Measurements from ENCODE around the gene HECTD4.

DNA sequence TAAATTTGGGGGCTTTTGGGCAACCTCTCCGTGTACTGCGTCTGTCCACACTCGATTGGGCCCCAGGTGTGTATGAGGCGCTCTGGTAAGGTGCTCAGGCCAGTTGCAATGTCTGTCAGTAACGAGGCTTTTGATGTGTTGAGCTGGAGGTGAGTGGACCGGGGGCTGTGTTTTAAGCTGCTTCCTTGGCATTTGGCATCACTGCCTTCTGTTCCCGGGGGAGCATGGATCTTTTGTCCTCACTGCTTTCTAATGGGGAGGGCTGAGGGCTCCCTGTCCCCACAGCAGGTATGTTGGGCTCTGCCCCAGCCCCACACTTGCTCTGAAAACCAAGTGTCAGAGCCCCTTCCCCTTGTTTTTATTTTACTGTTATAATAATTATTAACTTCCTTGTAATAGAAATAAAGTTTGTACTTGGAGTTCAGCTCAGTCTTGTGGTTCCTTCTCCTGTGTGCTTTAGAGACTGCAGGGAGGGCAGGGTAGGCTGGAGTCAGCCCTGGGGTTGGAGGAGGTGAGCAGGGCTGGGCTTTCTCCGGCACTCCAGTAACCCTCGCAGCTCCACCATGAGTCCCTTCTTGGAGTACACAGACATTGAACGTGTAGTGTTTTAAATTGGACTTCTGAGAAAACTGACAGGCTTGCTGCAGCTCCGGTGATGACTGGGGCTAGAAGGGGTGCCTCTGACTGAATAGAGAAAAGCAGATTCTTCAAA lies 228.9 kb downstream of the HECTD4 start:
- TF ChIP-seq, protein P1, sequence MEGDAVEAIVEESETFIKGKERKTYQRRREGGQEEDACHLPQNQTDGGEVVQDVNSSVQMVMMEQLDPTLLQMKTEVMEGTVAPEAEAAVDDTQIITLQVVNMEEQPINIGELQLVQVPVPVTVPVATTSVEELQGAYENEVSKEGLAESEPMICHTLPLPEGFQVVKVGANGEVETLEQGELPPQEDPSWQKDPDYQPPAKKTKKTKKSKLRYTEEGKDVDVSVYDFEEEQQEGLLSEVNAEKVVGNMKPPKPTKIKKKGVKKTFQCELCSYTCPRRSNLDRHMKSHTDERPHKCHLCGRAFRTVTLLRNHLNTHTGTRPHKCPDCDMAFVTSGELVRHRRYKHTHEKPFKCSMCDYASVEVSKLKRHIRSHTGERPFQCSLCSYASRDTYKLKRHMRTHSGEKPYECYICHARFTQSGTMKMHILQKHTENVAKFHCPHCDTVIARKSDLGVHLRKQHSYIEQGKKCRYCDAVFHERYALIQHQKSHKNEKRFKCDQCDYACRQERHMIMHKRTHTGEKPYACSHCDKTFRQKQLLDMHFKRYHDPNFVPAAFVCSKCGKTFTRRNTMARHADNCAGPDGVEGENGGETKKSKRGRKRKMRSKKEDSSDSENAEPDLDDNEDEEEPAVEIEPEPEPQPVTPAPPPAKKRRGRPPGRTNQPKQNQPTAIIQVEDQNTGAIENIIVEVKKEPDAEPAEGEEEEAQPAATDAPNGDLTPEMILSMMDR (IDR thresholded peaks at IDR 0.05) = no peak
- no peak for TF ChIP-seq POLR2A (IDR thresholded peaks at IDR 0.05)
